Transverse colon (tissue), 4 donors: ENCODE results near the gene RPS10.

ENCODE experiments used
- EP300 ChIP-seq: sonication (generic); formaldehyde crosslinking; IDR thresholded peaks from one replicate; pipeline ENCODE4 v1.6.1; 2017; ENCODE audit warnings: antibody characterized with exemption, low read depth
- POLR2A ChIP-seq: fragments of 450-650 bp; IDR thresholded peaks from one replicate; pipeline ENCODE4 v1.6.1; 2016; ENCODE audit warnings: antibody characterized with exemption, mild to moderate bottlenecking, moderate library complexity
- POLR2AphosphoS5 ChIP-seq, 3 donors: sonication (generic); formaldehyde crosslinking; IDR thresholded peaks; one replicate each; pipeline ENCODE4 v1.6.1; 2016; ENCODE audit warnings: antibody characterized with exemption in 3 of 3
- TF ChIP-seq, protein P1 (sequence below), 5 experiments: fragments of 200-600 bp in 3 of 5; fragments of 450-650 bp in 2 of 5; sonication (generic) in 3 of 5; IDR thresholded peaks; 1 replicate in 2 of 5; 2 replicates in 3 of 5; pipeline ENCODE4 v1.5.1; 2016 to 2017; ENCODE audit warnings: antibody characterized with exemption in 5 of 5, inconsistent platforms in 3 of 5, mild to moderate bottlenecking in 2 of 5, moderate library complexity in 1 of 5

DNA sequence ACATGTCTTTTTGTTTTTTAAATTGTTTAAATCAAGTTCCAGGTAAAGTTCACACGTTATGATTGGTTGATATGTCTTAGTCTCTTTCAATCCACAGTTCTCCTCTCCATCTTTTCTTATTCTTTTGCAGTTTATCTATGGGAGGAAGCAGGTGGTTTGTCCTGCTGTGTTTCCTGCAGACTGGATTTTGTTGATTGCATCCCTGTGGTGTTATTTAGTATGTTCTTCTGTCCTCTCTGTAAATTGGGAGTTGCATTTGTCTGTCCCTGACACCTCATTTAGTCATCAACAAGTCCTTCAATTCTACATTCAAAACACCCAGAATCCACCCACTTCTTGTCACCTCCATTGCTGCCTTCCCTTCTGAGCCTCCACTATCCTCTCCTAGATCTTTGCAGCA is 48.1 kb upstream of the RPS10 start:
- TF ChIP-seq POLR2A (no peak), EP300 (no peak), POLR2AphosphoS5 (IDR thresholded peaks at IDR 0.05) (no peak)
- TF ChIP-seq, protein P1, sequence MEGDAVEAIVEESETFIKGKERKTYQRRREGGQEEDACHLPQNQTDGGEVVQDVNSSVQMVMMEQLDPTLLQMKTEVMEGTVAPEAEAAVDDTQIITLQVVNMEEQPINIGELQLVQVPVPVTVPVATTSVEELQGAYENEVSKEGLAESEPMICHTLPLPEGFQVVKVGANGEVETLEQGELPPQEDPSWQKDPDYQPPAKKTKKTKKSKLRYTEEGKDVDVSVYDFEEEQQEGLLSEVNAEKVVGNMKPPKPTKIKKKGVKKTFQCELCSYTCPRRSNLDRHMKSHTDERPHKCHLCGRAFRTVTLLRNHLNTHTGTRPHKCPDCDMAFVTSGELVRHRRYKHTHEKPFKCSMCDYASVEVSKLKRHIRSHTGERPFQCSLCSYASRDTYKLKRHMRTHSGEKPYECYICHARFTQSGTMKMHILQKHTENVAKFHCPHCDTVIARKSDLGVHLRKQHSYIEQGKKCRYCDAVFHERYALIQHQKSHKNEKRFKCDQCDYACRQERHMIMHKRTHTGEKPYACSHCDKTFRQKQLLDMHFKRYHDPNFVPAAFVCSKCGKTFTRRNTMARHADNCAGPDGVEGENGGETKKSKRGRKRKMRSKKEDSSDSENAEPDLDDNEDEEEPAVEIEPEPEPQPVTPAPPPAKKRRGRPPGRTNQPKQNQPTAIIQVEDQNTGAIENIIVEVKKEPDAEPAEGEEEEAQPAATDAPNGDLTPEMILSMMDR (IDR thresholded peaks at IDR 0.05) = no peak
